A673 (cell line): Measurements from ENCODE around the gene NMT1.

ENCODE experiments used
- EZH2 ChIP-seq: fragments of 200-600 bp; sonication (generic); IDR thresholded peaks from 2 replicates; pipeline ENCODE4 v1.6.1; 2017; ENCODE audit warnings: borderline replicate concordance, low read depth, mild to moderate bottlenecking, mixed read lengths, antibody characterized with exemption, low read length; ENCODE audit not compliant: poor library complexity, severe bottlenecking
- TF ChIP-seq, protein P1 (sequence below): fragments of 300-800, 200-600 bp; sonication (generic); conservative IDR thresholded peaks from 2 replicates; pipeline ENCODE4 v1.5.1; 2017; ENCODE audit warnings: low read depth, mild to moderate bottlenecking, antibody characterized with exemption, low read length, moderate library complexity, mixed read lengths

- TF ChIP-seq, protein P1, sequence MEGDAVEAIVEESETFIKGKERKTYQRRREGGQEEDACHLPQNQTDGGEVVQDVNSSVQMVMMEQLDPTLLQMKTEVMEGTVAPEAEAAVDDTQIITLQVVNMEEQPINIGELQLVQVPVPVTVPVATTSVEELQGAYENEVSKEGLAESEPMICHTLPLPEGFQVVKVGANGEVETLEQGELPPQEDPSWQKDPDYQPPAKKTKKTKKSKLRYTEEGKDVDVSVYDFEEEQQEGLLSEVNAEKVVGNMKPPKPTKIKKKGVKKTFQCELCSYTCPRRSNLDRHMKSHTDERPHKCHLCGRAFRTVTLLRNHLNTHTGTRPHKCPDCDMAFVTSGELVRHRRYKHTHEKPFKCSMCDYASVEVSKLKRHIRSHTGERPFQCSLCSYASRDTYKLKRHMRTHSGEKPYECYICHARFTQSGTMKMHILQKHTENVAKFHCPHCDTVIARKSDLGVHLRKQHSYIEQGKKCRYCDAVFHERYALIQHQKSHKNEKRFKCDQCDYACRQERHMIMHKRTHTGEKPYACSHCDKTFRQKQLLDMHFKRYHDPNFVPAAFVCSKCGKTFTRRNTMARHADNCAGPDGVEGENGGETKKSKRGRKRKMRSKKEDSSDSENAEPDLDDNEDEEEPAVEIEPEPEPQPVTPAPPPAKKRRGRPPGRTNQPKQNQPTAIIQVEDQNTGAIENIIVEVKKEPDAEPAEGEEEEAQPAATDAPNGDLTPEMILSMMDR: no peak
- TF ChIP-seq EZH2: no peak
These were observed 25.9 kb downstream of the NMT1 start for GRCh38 chr17:45086865-45087503.
